Putamen (tissue), 1 donor: ENCODE measurements around the gene EVL.
"Not testable (repeated sequence)": the region's sequence is repeated elsewhere in the genome, so short reads cannot be mapped to it uniquely, and the experiment has no call there.

ENCODE experiments used
- DNase-seq: peaks from one replicate; pipeline ENCODE4 v3.0.0-alpha.2; 2016; ENCODE audit warnings: low spot score

EVL gene

DNA sequence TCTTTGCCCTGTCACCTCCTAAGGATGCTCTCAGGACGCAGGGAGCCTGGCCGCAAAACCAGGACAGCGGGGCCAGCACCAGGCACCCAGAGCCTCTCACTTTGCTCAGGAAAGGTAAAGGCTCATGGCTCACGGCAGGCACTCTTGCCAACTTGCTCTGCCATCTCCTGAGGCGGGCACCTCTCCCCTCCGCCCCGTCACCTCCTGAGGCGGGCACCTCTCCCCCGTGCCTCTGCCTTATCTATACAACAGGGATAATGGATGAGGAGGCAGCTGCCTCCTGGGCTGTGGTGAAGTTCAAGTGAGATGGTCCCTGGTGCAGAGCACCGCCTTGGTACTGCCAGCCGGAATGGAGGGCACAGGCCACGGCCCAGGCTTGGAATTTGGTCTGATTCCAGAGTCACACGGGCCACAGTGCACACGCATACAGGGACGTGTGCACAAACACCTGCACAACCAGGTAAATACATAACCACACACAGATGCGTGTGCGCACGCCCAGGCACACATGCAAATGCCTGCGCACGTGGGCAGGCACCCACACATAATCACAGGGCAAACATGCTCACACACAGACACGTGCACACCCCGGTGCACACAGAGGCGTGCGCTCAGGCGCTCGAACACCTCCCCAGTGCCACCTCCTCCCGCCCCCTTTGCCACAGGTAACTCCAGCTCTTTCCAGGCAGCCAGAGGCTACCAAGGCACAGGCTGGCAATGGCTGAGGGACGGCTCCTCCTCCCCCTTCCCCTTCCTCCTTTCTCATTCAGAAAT is 82.7 kb downstream of the EVL start:
- DNase-seq = peak; percentile 63

- DNase-seq = no peak
These were observed 83.9 kb downstream of the EVL start for GRCh38 chr14:100148837-100149731.

- DNase-seq = no peak
These were observed 84.8 kb downstream of the EVL start for GRCh38 chr14:100149851-100150611.

DNA sequence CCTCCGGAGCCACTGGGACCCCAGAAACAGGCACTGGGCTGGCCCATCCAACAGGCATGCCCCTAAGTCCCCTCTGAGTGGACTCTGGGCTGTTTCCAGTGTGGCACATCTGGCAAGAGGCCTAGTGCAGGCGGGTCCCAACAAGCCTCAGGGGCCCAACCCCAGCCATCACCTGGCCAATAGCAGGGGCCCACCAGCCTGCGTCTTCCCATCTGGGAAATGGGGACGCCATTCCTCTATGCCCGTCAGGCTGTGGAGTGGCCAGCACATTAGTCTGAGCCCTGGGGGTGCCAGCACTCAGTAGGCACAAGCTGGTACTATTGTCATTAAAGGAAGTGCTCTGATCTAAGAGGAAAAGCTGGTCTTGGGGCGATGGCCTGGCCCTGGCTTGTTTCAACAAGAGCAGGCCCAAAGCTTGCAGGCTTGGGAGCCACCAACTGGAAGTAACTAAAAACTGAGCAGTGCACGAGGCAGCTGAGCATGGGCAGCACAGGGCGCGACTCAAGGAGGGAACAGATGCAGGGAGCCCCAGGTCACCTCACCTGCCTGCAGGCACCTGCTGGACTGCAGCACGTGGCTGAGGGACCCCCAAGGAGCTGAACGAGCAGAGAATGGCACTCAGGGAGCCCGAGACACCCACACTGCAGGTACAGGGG is 85.8 kb downstream of the EVL start:
- no peak for DNase-seq

DNA sequence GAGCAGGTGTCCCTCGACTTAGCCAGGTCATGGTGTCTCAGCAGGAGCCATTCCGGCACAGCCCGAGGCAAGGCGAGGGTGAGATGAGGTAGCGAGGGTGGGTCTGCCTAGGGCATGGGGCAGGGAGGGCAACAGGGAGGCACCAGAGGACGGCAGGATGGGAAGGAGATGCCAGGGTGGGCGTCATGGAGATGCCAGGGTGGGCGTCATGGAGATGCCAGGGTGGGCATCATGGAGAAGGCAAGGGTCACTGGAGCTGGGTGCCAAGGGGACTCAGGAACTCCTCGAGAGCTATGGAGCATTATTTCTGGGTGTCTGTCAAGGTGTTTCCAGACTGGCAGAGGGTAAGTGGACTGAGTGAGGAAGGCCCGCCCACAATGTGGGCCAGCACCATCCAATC is 86.9 kb downstream of the EVL start:
- no peak for DNase-seq

DNA sequence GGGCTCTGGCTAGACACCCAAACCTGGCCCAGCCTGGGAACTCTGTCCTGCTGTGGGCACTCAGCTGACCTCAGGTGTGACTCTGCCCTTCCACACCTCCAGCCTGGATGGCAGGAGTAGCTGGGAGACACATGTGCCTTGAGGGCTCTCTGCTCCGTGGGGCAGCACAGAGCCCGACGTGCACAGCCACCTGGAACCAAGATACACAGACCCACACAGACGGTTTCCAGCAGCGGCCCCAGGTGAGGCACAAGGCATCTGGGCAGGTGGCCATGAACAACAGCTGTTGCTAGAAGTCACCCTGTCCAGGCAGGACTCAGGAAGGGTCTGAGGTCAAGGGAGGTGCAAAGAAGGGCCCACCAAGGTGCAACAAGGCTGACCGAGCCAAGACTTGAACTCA is 88.3 kb downstream of the EVL start:
- no peak for DNase-seq

DNA sequence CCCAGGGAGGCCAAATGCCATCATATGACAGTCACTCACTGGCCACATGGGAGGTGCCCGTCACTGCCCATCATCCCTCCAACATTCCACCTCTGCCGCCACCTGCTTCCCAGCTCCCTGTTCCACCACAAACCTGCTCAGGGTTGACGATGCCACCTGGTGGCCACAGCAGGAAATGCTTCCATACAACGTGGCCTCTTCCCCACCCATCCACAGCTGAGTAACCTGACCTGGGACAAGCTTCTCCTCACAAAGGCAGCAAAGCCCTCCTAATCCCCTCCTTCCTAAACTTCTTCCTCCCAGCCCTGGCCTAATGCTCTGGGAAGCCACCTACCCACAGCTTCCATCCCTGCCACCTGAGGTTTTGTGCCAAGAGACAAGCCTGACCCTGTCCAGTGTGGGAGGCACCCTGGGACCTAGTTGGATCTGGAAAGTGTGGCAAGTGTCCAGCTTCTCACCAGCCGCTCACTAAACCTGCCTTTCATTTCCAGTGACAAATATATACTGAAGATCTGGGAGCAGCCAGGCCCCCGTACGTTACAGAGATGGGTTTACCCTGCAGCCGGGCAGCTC is 89.9 kb downstream of the EVL start:
- no peak for DNase-seq

GRCh38 chr14:100155756-100156616 is 90.8 kb downstream of the EVL start:
- DNase-seq = no peak

DNA sequence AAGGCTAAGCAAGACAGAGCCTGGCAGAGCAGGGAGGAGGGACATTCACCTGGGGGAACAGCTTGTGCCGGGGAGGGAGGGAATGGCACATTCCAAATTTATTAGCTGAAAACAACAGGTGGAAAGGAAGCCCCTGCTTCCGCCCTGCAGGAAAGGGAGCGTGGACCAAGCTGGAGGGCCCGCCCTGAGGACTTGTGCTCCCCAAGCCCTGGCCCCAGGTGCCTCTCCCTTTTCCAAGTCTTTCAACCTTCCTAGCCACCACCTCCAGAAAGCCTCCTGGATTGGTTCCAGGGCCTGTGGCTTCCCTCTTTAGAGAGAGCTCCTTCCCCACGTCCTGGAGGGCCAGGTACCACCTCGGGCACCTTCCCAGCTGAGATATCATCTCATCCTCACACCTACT is 91.6 kb downstream of the EVL start:
- no peak for DNase-seq

- not testable (repeated sequence) for DNase-seq
These were observed 92.5 kb downstream of the EVL start for GRCh38 chr14:100157548-100158232.

DNA sequence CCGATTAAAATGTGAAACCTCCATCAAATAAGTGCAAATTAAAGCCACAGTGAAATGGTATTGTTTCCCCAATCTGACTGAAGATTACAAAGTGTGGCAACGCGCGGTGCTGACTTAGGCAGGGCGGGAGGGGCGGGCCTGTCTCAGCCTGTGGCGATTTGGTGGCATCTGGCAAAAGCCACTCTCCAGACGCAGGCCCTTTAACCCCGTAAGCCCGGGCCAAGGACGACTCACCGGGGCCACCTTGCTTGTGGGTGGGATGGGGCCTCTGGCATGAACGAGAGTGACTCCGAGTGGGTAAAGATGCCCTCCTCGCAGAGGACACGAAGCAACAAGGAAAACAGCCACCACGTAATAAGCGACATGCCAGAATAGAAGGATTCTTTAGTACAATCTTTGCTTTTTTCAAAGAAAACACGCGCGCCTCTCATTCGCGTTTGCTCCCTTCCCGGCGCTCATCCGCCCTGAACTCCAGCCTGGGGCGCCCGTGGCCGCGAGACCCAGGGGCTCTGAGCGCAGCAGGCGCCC is 93.4 kb downstream of the EVL start:
- DNase-seq = no peak

DNA sequence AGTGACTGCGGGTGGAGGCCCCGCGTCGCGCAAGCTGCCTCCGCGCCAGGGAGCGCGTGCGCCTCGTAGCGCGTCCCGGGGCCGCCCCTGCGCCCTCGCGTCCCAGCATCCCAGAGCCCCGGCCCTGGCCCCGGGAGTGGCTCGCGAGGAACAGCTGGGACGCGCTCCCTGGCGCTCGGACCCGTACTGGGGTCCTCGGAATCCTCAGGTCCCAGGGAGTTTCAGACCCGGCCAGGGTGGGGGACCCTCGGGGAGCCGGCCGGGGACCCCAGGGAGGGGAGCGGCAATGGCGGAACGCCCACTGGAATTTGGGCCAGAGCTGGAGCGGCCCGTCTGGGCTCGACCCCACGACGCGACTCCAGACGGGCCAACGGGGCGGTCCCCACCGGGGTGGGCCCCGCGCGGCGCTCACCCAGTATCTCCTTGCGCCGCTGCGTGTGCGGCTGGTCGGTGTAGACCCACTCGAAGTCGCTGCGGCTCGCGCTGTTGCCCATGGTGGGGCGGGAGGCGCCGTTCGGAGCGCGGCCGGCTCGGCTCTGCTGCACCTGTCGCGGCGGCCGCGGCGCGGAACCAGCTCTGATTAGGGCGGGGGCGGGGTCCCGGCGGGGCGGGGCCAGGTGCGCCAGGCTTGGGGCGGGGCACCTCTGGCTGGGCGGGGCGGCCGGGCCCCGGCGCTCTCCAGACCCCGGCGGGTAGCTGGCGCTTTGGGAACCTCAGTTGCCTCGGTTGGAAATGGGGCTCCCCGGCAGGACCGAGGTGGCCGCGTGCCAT is 94.1 kb downstream of the EVL start, which contains the start of gene DEGS2:
Gene DEGS2 (minus strand): TSS at position 552 of the 771 bp plus-strand sequence. CDS start 58 bp downstream, at position 494.
- no peak for DNase-seq

GRCh38 chr14:100159865-100160533 is 94.8 kb downstream of the EVL start:
- no peak for DNase-seq

DNA sequence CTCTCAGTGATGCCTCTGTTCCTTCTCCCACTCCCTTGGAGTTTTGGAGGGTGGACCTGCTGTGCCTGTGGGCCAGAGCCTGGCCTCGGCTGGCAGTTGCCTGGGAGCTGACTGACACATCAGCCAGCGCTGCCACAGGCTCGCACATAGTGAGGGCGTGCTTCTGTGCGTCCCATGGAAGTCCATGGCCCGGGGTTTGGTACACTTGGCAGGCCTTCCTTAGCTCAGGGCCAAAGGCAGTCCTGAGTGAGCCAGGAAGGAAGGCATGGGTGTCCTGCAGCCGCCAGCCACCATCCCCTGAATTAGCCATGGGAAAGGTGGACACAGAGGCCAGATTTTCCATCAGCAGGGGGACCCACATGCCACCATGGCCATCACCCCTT is 95.3 kb downstream of the EVL start:
- DNase-seq = no peak

GRCh38 chr14:100165376-100165775 is 100.2 kb downstream of the EVL start:
- no peak for DNase-seq

GRCh38 chr14:100165831-100166440 is 100.7 kb downstream of the EVL start:
- DNase-seq = no peak

- no peak for DNase-seq
These were observed 103.3 kb downstream of the EVL start for GRCh38 chr14:100168506-100168905.

- DNase-seq = no peak
These were observed 105.7 kb downstream of the EVL start for GRCh38 chr14:100170880-100171279.
